Measurements from ENCODE around the gene ITGAL.

GRCh38 chr16:30554557-30555314, 82.2 kb downstream of the ITGAL start:
- TF ChIP-seq, protein P1, sequence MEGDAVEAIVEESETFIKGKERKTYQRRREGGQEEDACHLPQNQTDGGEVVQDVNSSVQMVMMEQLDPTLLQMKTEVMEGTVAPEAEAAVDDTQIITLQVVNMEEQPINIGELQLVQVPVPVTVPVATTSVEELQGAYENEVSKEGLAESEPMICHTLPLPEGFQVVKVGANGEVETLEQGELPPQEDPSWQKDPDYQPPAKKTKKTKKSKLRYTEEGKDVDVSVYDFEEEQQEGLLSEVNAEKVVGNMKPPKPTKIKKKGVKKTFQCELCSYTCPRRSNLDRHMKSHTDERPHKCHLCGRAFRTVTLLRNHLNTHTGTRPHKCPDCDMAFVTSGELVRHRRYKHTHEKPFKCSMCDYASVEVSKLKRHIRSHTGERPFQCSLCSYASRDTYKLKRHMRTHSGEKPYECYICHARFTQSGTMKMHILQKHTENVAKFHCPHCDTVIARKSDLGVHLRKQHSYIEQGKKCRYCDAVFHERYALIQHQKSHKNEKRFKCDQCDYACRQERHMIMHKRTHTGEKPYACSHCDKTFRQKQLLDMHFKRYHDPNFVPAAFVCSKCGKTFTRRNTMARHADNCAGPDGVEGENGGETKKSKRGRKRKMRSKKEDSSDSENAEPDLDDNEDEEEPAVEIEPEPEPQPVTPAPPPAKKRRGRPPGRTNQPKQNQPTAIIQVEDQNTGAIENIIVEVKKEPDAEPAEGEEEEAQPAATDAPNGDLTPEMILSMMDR (IDR thresholded peaks at IDR 0.05) = no peak
- no peak for TF ChIP-seq EP300 (IDR thresholded peaks at IDR 0.05; ENCODE audit: low read depth)
- no peak for TF ChIP-seq POLR2AphosphoS5 (IDR thresholded peaks at IDR 0.05)

Measured in transverse colon (tissue), 4 donors.